ENCODE results near the gene COQ10B. TPM values are rescaled to one million over a fixed set of nuclear protein-coding genes. Genes with fewer than 3 reads are reported as not detected.
A peak's percentile ranks its signal among the peaks of the same experiment; 100 is the strongest.
"Not testable (repeated sequence)": the region's sequence is repeated elsewhere in the genome, so short reads cannot be mapped to it uniquely, and the experiment has no call there.

COQ10B gene
- total RNA-seq, 2 experiments from 2014 or later: 17.5 to 17.8 TPM

GRCh38 chr2:197433780-197434438 is 19.4 kb upstream of the COQ10B start:
- Mint-ChIP-seq H3K9me3 (no peaks in the 10 kb centered on the region), H3K36me3 (ENCODE audit: low read depth) (peaks cover 19% of the 10 kb centered on the region), H3K4me3 (peak overlapping the region; percentile 99), H3K27me3 (ENCODE audit: low read depth) (no peaks in the 10 kb centered on the region), H3K4me1 (ENCODE audit: low read depth) (peaks cover 55% of the 10 kb centered on the region), H3K27ac (peak overlapping the region; percentile 100)
- intact Hi-C loops (cut with micrococcal nuclease): loop anchor here (2.0 to 10.0 kb wide), 7 partner anchors 229 to 1259 kb away; partner anchors contain the start of genes CCDC150, GTF3C3, PGAP1 and STK17B
- CTCF ChIA-PET: interaction anchor here (2.7 kb wide), 1 partner anchor 17 kb away, joined by 7 read pairs; no protein-coding TSS in a partner anchor
- DNase-seq: no peak

GRCh38 chr2:197434541-197435513 is 18.5 kb upstream of the COQ10B start, which contains the start of gene SF3B1:
SF3B1 (minus strand) TSS chr2:197435028; CDS start chr2:197434999, 29 bp downstream.
- Mint-ChIP-seq H3K4me3 (peak within 1 kb of the TSS; percentile 99), H3K4me1 (ENCODE audit: low read depth) (peaks cover 46% of the 10 kb centered on the region), H3K36me3 (ENCODE audit: low read depth) (peaks cover 14% of the 10 kb centered on the region), H3K27me3 (ENCODE audit: low read depth) (no peaks in the 10 kb centered on the region), H3K9me3 (no peaks in the 10 kb centered on the region), H3K27ac (peak within 1 kb of the TSS; percentile 100)
- intact Hi-C loops (cut with micrococcal nuclease): loop anchor here (1.0 to 10.0 kb wide), 11 partner anchors 18 to 1260 kb away; partner anchors contain the start of genes CCDC150, COQ10B, GTF3C3 and HSPE1
- CTCF ChIA-PET: interaction anchor here (0.6 to 2.7 kb wide), 3 partner anchors 16 to 509 kb away, joined by 3 to 7 read pairs (median 3); partner anchors contain the start of genes COQ10B and PGAP1
- peak; percentile 100 for DNase-seq

- H3K27ac Mint-ChIP-seq: peak overlapping the region; percentile 100
- intact Hi-C loops (cut with micrococcal nuclease): loop anchor here (1.0 to 10.0 kb wide), 11 partner anchors 17 to 1261 kb away; partner anchors contain the start of genes CCDC150, COQ10B, GTF3C3 and HSPE1
- H3K27me3 Mint-ChIP-seq (ENCODE audit: low read depth): no peaks in the 10 kb centered on the region
- H3K4me1 Mint-ChIP-seq (ENCODE audit: low read depth): peaks cover 36% of the 10 kb centered on the region
- no peaks in the 10 kb centered on the region for H3K9me3 Mint-ChIP-seq
- H3K36me3 Mint-ChIP-seq (ENCODE audit: low read depth): peaks cover 10% of the 10 kb centered on the region
- H3K4me3 Mint-ChIP-seq: peak overlapping the region; percentile 99
- DNase-seq: no peak
- CTCF ChIA-PET: interaction anchor here (1.5 to 2.7 kb wide), 2 partner anchors 15 to 17 kb away, joined by 4 to 7 read pairs; partner anchors contain the start of gene COQ10B
Measured at GRCh38 chr2:197435598-197436420, 17.5 kb upstream of the COQ10B start.

- DNase-seq: no peak
- intact Hi-C loops (cut with micrococcal nuclease): loop anchor here (10.0 kb wide), 3 partner anchors 437 to 1263 kb away; partner anchors contain the start of gene STK17B
- Mint-ChIP-seq H3K27me3 (ENCODE audit: low read depth) (no peaks in the 10 kb centered on the region), H3K36me3 (ENCODE audit: low read depth) (peaks cover 7% of the 10 kb centered on the region), H3K27ac (no peak overlapping the region), H3K4me1 (ENCODE audit: low read depth) (peaks cover 21% of the 10 kb centered on the region), H3K4me3 (no peak overlapping the region), H3K9me3 (no peaks in the 10 kb centered on the region)
- CTCF ChIA-PET: interaction anchor here (0.7 to 1.5 kb wide), 2 partner anchors 16 to 111 kb away, joined by 3 to 4 read pairs; partner anchors contain the start of gene COQ10B
Measured at GRCh38 chr2:197437380-197437779, 16.0 kb upstream of the COQ10B start.

GRCh38 chr2:197442857-197443256 is 10.5 kb upstream of the COQ10B start:
- H3K4me3 Mint-ChIP-seq: no peak overlapping the region
- no peak overlapping the region for H3K27ac Mint-ChIP-seq
- no peaks in the 10 kb centered on the region for H3K27me3 Mint-ChIP-seq (ENCODE audit: low read depth)
- intact Hi-C loops (cut with micrococcal nuclease): no loop called here
- no peaks in the 10 kb centered on the region for H3K4me1 Mint-ChIP-seq (ENCODE audit: low read depth)
- H3K9me3 Mint-ChIP-seq: no peaks in the 10 kb centered on the region
- no peak for DNase-seq
- CTCF ChIA-PET: no interaction called here
- H3K36me3 Mint-ChIP-seq (ENCODE audit: low read depth): no peaks in the 10 kb centered on the region

- H3K4me1 Mint-ChIP-seq (ENCODE audit: low read depth): no peaks in the 10 kb centered on the region
- no peak overlapping the region for H3K27ac Mint-ChIP-seq
- H3K27me3 Mint-ChIP-seq (ENCODE audit: low read depth): no peaks in the 10 kb centered on the region
- intact Hi-C loops (cut with micrococcal nuclease): no loop called here
- H3K9me3 Mint-ChIP-seq: no peaks in the 10 kb centered on the region
- no peak for DNase-seq
- H3K36me3 Mint-ChIP-seq (ENCODE audit: low read depth): no peaks in the 10 kb centered on the region
- CTCF ChIA-PET: no interaction called here
- H3K4me3 Mint-ChIP-seq: no peak overlapping the region
Measured at GRCh38 chr2:197445746-197446145, 7.6 kb upstream of the COQ10B start.

GRCh38 chr2:197446844-197447243 is 6.5 kb upstream of the COQ10B start:
- intact Hi-C loops (cut with micrococcal nuclease): no loop called here
- H3K36me3 Mint-ChIP-seq (ENCODE audit: low read depth): no peaks in the 10 kb centered on the region
- H3K27ac Mint-ChIP-seq: no peak overlapping the region
- CTCF ChIA-PET: no interaction called here
- H3K4me1 Mint-ChIP-seq (ENCODE audit: low read depth): peaks cover 2% of the 10 kb centered on the region
- no peak for DNase-seq
- no peaks in the 10 kb centered on the region for H3K9me3 Mint-ChIP-seq
- no peaks in the 10 kb centered on the region for H3K27me3 Mint-ChIP-seq (ENCODE audit: low read depth)
- H3K4me3 Mint-ChIP-seq: no peak overlapping the region

- no peak for DNase-seq
- H3K27me3 Mint-ChIP-seq (ENCODE audit: low read depth): no peaks in the 10 kb centered on the region
- CTCF ChIA-PET: interaction anchor here (1.7 kb wide), 1 partner anchor 15 kb away, joined by 7 read pairs; the partner anchor contains the start of gene SF3B1
- no peaks in the 10 kb centered on the region for H3K9me3 Mint-ChIP-seq
- peaks cover 5% of the 10 kb centered on the region for H3K36me3 Mint-ChIP-seq (ENCODE audit: low read depth)
- H3K27ac Mint-ChIP-seq: no peak overlapping the region
- H3K4me3 Mint-ChIP-seq: no peak overlapping the region
- peaks cover 22% of the 10 kb centered on the region for H3K4me1 Mint-ChIP-seq (ENCODE audit: low read depth)
- intact Hi-C loops (cut with micrococcal nuclease): no loop called here
Measured at GRCh38 chr2:197450465-197450864, 2.9 kb upstream of the COQ10B start.

- peaks cover 26% of the 10 kb centered on the region for H3K4me1 Mint-ChIP-seq (ENCODE audit: low read depth)
- H3K36me3 Mint-ChIP-seq (ENCODE audit: low read depth); DNase-seq; intact Hi-C loops (cut with micrococcal nuclease); H3K4me3 Mint-ChIP-seq; H3K9me3 Mint-ChIP-seq; H3K27me3 Mint-ChIP-seq (ENCODE audit: low read depth); H3K27ac Mint-ChIP-seq: not testable (repeated sequence)
- CTCF ChIA-PET: interaction anchor here (1.0 to 1.7 kb wide), 2 partner anchors 12 to 16 kb away, joined by 5 to 7 read pairs; partner anchors contain the start of gene SF3B1
Measured at GRCh38 chr2:197450935-197451358, 2.4 kb upstream of the COQ10B start.

- Mint-ChIP-seq H3K27ac (peak overlapping the region; percentile 100), H3K36me3 (ENCODE audit: low read depth) (peaks cover 11% of the 10 kb centered on the region), H3K27me3 (ENCODE audit: low read depth) (no peaks in the 10 kb centered on the region), H3K4me1 (ENCODE audit: low read depth) (peaks cover 41% of the 10 kb centered on the region), H3K9me3 (no peaks in the 10 kb centered on the region), H3K4me3 (peak overlapping the region; percentile 100)
- intact Hi-C loops (cut with micrococcal nuclease): loop anchor here (1.0 to 2.0 kb wide), 10 partner anchors 17 to 1795 kb away; partner anchors contain the start of genes CCDC150, GTF3C3, HSPE1 and MARS2
- no peak for DNase-seq
- CTCF ChIA-PET: interaction anchor here (0.9 to 1.5 kb wide), 5 partner anchors 11 to 23 kb away, joined by 3 to 4 read pairs (median 3); partner anchors contain the start of gene SF3B1
Measured at GRCh38 chr2:197452754-197453122, 614 bp upstream of the COQ10B start.

GRCh38 chr2:197453914-197454398 is 604 bp downstream of the COQ10B start:
- intact Hi-C loops (cut with micrococcal nuclease): loop anchor here (1.0 to 2.0 kb wide), 10 partner anchors 19 to 1797 kb away; partner anchors contain the start of genes CCDC150, GTF3C3, HSPE1 and MARS2
- H3K4me1 Mint-ChIP-seq (ENCODE audit: low read depth): peaks cover 49% of the 10 kb centered on the region
- H3K9me3 Mint-ChIP-seq: no peaks in the 10 kb centered on the region
- peak; percentile 88 for DNase-seq
- no peaks in the 10 kb centered on the region for H3K27me3 Mint-ChIP-seq (ENCODE audit: low read depth)
- peak overlapping the region; percentile 100 for H3K27ac Mint-ChIP-seq
- CTCF ChIA-PET: interaction anchor here (0.6 to 1.5 kb wide), 2 partner anchors 19 to 22 kb away, joined by 3 to 4 read pairs; partner anchors contain the start of gene SF3B1
- peaks cover 14% of the 10 kb centered on the region for H3K36me3 Mint-ChIP-seq (ENCODE audit: low read depth)
- peak overlapping the region; percentile 100 for H3K4me3 Mint-ChIP-seq

Measured in activated naive CD4-positive, alpha-beta T cell treated with anti-CD3 and anti-CD28 coated beads for 36 hours (primary cell).